IMR-90 (cell line): Measurements from ENCODE around the gene PTPMT1. TPM values are rescaled to one million over a fixed set of nuclear protein-coding genes. Genes with fewer than 3 reads are reported as not detected.

Experiments used
- ATAC-seq: fragments of 200-7000 bp; cut with Tn5 transposase; 2 replicates; pipeline ENCODE4 v1.9.1; 2020; ENCODE audit warnings: low read depth, mild to moderate bottlenecking, moderate library complexity
- BruUV-seq: library from RNA; stranded (reverse); fragments of 400-500 nt; replicated peaks from 2 replicates; lab custom pipeline; 2021; lab: Mats Ljungman, UMichigan
- CTCF ChIA-PET: fragments of 300-600 bp; formaldehyde crosslinking; extraction: SDS; loops from one replicate; lab custom pipeline; 2021; ENCODE audit warnings: antibody characterized with exemption; lab: Yijun Ruan, JAX
- POLR2A ChIA-PET: fragments of 300-600 bp; sonication (Branson Sonifier 250); formaldehyde crosslinking; loops from one replicate; lab custom pipeline; 2022; ENCODE audit warnings: antibody characterized with exemption; ENCODE audit not compliant: unreplicated experiment; lab: Charles Lee
- DNase-seq: peaks from one replicate; pipeline ENCODE4 v3.0.0; 2013
- H2AFZ ChIP-seq: replicated peaks from 2 replicates; pipeline ENCODE3; 2013; ENCODE audit warnings: low read length, mild to moderate bottlenecking; ENCODE audit not compliant: poor library complexity
- H2AK5ac ChIP-seq: 2 replicates; pipeline ENCODE4 v1.6.1; 2013; ENCODE audit warnings: low read depth, low read length, inconsistent platforms
- H2AK9ac ChIP-seq: replicated peaks from 2 replicates; pipeline ENCODE3; 2013; ENCODE audit warnings: mild to moderate bottlenecking, low read depth, low read length, moderate library complexity; ENCODE audit not compliant: poor library complexity
- H2BK120ac ChIP-seq: 2 replicates; pipeline ENCODE4 v1.6.1; 2013; ENCODE audit warnings: low read depth, low read length, inconsistent platforms
- H2BK15ac ChIP-seq: 3 replicates; pipeline ENCODE4 v1.6.1; 2013; ENCODE audit warnings: low read depth, low read length, inconsistent platforms
- H2BK20ac ChIP-seq: 2 replicates; pipeline ENCODE4 v1.6.1; 2013; ENCODE audit warnings: low read depth, mild to moderate bottlenecking, inconsistent platforms, low read length, moderate library complexity
- H2BK5ac ChIP-seq: 2 replicates; pipeline ENCODE4 v1.6.1; 2013; ENCODE audit warnings: mild to moderate bottlenecking, low read depth, low read length, inconsistent platforms; ENCODE audit not compliant: poor library complexity, severe bottlenecking
- H3K14ac ChIP-seq: replicated peaks from 2 replicates; pipeline ENCODE4 v1.6.1; 2013; ENCODE audit warnings: low read depth, low read length, inconsistent platforms
- H3K18ac ChIP-seq: 2 replicates; pipeline ENCODE4 v1.6.1; 2013; ENCODE audit warnings: low read depth, low read length, control low read depth
- H3K23ac ChIP-seq: 2 replicates; pipeline ENCODE4 v1.6.1; 2013; ENCODE audit warnings: low read depth, low read length, inconsistent platforms
- H3K27ac ChIP-seq: 2 replicates; pipeline ENCODE4 v1.5.1; 2013; ENCODE audit warnings: mild to moderate bottlenecking, control low read depth, low read length; ENCODE audit not compliant: insufficient read depth
- H3K27me3 ChIP-seq: 2 replicates; pipeline ENCODE4 v1.6.1; 2013; ENCODE audit warnings: low read length; ENCODE audit not compliant: control insufficient read depth, insufficient read depth
- H3K36me3 ChIP-seq: 2 replicates; pipeline ENCODE4 v1.6.1; 2013; ENCODE audit warnings: low read length, mixed read lengths; ENCODE audit not compliant: control insufficient read depth, insufficient read depth
- H3K4ac ChIP-seq: 2 replicates; pipeline ENCODE4 v1.6.1; 2013; ENCODE audit warnings: low read depth, low read length, inconsistent platforms
- H3K4me1 ChIP-seq: 2 replicates; pipeline ENCODE4 v1.6.1; 2013; ENCODE audit warnings: low read length, mixed read lengths; ENCODE audit not compliant: control insufficient read depth, insufficient read depth
- H3K4me2 ChIP-seq: 2 replicates; pipeline ENCODE4 v1.6.1; 2013; ENCODE audit warnings: low read depth, mild to moderate bottlenecking, control low read depth, low read length, moderate library complexity
- H3K4me3 ChIP-seq: 2 replicates; pipeline ENCODE4 v1.5.1; 2013; ENCODE audit warnings: low read depth, mild to moderate bottlenecking, control low read depth, low read length, moderate library complexity; ENCODE audit not compliant: insufficient read depth
- H3K56ac ChIP-seq: 2 replicates; pipeline ENCODE4 v1.6.1; 2013; ENCODE audit warnings: low read length, inconsistent platforms; ENCODE audit not compliant: insufficient read depth; ENCODE audit errors: extremely low read depth
- H3K79me1 ChIP-seq, 2 experiments: 2 replicates each; pipeline ENCODE4 v1.6.1; 2013; ENCODE audit warnings: low read length in 2 of 2, inconsistent platforms in 1 of 2, low read depth in 1 of 2
- H3K9ac ChIP-seq: 2 replicates; pipeline ENCODE4 v1.6.1; 2013; ENCODE audit warnings: low read depth, low read length, control low read depth
- H3K9me1 ChIP-seq: 2 replicates; pipeline ENCODE4 v1.6.1; 2013; ENCODE audit warnings: low read length, inconsistent platforms; ENCODE audit not compliant: insufficient read depth
- H3K9me3 ChIP-seq: 2 replicates; pipeline ENCODE4 v1.6.1; 2013; ENCODE audit warnings: low read length; ENCODE audit not compliant: control insufficient read depth, insufficient read depth
- H4K20me1 ChIP-seq: 2 replicates; pipeline ENCODE4 v1.6.1; 2013; ENCODE audit warnings: low read length, inconsistent platforms; ENCODE audit not compliant: insufficient read depth
- H4K5ac ChIP-seq: 2 replicates; pipeline ENCODE4 v1.6.1; 2013; ENCODE audit warnings: mild to moderate bottlenecking, low read depth, low read length, control low read depth
- H4K8ac ChIP-seq, 2 experiments: 2 replicates each; pipeline ENCODE4 v1.6.1; 2013; ENCODE audit warnings: low read depth in 2 of 2, low read length in 2 of 2, control low read depth in 1 of 2, inconsistent platforms in 1 of 2
- H4K91ac ChIP-seq: 2 replicates; pipeline ENCODE4 v1.6.1; 2013; ENCODE audit warnings: low read depth, low read length, inconsistent platforms; ENCODE audit not compliant: insufficient read depth
- BHLHE40 ChIP-seq: fragments of 150-350 bp; IDR thresholded peaks from 2 replicates; pipeline ENCODE4 v1.6.1; 2016; ENCODE audit warnings: mild to moderate bottlenecking, low read depth, low read length
- CEBPB ChIP-seq: IDR thresholded peaks from 2 replicates; pipeline ENCODE4 v1.6.1; 2012; ENCODE audit warnings: low read depth, low read length, improper control_type of control experiment
- CHD1 ChIP-seq: IDR thresholded peaks from 2 replicates; pipeline ENCODE4 v1.6.1; 2012; ENCODE audit warnings: low read depth, low read length, improper control_type of control experiment
- FOS ChIP-seq: fragments of 150-350 bp; IDR thresholded peaks from 2 replicates; pipeline ENCODE4 v1.6.1; 2016; ENCODE audit warnings: low read depth, low read length
- MAFK ChIP-seq: IDR thresholded peaks from 2 replicates; pipeline ENCODE4 v1.6.1; 2012; ENCODE audit warnings: low read depth, low read length, improper control_type of control experiment
- MXI1 ChIP-seq: IDR thresholded peaks from 2 replicates; pipeline ENCODE4 v1.6.1; 2012; ENCODE audit warnings: low read depth, mild to moderate bottlenecking, low read length, moderate library complexity, borderline replicate concordance
- NFE2L2 ChIP-seq: fragments of 150-350 bp; IDR thresholded peaks from 2 replicates; pipeline ENCODE4 v1.6.1; 2016; ENCODE audit warnings: low read depth, mild to moderate bottlenecking, low read length
- POLR2A ChIP-seq: IDR thresholded peaks from 2 replicates; pipeline ENCODE4 v1.6.1; 2012; ENCODE audit warnings: mild to moderate bottlenecking, low read depth, low read length
- RAD21 ChIP-seq: IDR thresholded peaks from 2 replicates; pipeline ENCODE4 v1.6.1; 2012; ENCODE audit warnings: low read length, improper control_type of control experiment
- RCOR1 ChIP-seq: IDR thresholded peaks from 2 replicates; pipeline ENCODE4 v1.6.1; 2012; ENCODE audit warnings: mild to moderate bottlenecking, low read length, improper control_type of control experiment; ENCODE audit not compliant: insufficient replicate concordance
- RFX5 ChIP-seq: IDR thresholded peaks from 2 replicates; pipeline ENCODE4 v1.8.0; 2012; ENCODE audit warnings: low read depth, mild to moderate bottlenecking, low read length, moderate library complexity
- SMC3 ChIP-seq: fragments of 150-350 bp; IDR thresholded peaks from 2 replicates; pipeline ENCODE4 v1.6.1; 2016; ENCODE audit warnings: low read depth, mild to moderate bottlenecking, antibody characterized with exemption, low read length, moderate library complexity
- WGBS, 2 experiments: methylation state at CpG; one replicate each; pipeline versions ENCODE4 v1.1.5 to v1.1.7; 2013; ENCODE audit warnings: missing lambda C conversion rate in 2 of 2; ENCODE audit not compliant: insufficient read length in 1 of 2; ENCODE audit errors: extremely low coverage in 2 of 2; 5-methylcytosine and 5-hydroxymethylcytosine counted together
- dilution Hi-C: fragments of 300-500 bp; cut with HindIII; formaldehyde crosslinking; loops from one replicate; pipeline ENCODE4 v1.14.3; 2018; ENCODE audit warnings: low sequenced_read_pairs; ENCODE audit not compliant: unreplicated experiment
- in situ Hi-C: fragments of 300-500 bp; cut with MboI; formaldehyde crosslinking; loops from 3 replicates; pipeline ENCODE4 v1.14.3; 2019; ENCODE audit warnings: low sequenced_read_pairs, inconsistent platforms, mixed read lengths
- intact Hi-C: fragments of 100-400 bp; cut with micrococcal nuclease; formaldehyde crosslinking; loops from 2 replicates; pipeline ENCODE4 v1.10.0; 2022
- polyA plus RNA-seq, 3 experiments: library from polyadenylated mRNA; depleted of rRNA; stranded (reverse); fragments of >200 nt; gene quantifications; 2 replicates each; pipeline ENCODE4 v1.2.3, GENCODE V29; 2012; ENCODE audit warnings: low replicate concordance in 1 of 3
- total RNA-seq: library from RNA; depleted of rRNA; stranded (reverse); fragments of >200 nt; gene quantifications from 2 replicates; pipeline ENCODE4 v1.2.3, GENCODE V29; 2012
- TF ChIP-seq, protein P1 (sequence below): fragments of 150-350 bp; IDR thresholded peaks from 2 replicates; pipeline ENCODE4 v1.6.1; 2017; ENCODE audit warnings: mild to moderate bottlenecking, antibody characterized with exemption, low read length, low read depth

PTPMT1 gene
- total and polyA plus RNA-seq, 2 of the 4 experiments (the other 2 are of a cell fraction) = 51.6 to 55.0 TPM

DNA sequence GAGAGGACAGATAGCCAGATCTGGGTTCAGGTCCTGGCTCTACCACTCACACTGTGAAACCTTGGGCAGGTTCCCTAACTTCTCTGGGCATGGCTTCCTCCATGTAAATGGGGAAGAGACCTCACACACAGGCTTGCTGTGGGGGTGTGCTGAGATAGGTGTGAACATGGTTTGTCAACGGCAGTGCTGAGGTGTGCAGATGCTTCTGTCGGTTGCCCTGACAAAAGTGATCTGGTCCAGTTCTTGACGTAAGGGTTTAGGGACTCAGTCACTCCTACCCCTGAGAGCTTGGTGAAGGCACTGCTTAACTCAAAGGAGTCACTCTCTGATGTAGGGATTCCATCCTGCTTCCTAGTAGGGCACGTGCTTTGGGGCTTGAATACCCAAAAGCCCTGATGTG lies 26.9 kb downstream of the PTPMT1 start:
- Histone ChIP-seq H3K27me3 (peaks cover 57% of the 10 kb centered on the region), H3K4me1 (no peaks in the 10 kb centered on the region), H2AK9ac (no peak overlapping the region), H3K9me1 (no peaks in the 10 kb centered on the region), H3K56ac (no peak overlapping the region), H3K9me3 (peaks cover 3% of the 10 kb centered on the region), H2BK15ac (no peak overlapping the region), H2BK20ac (no peak overlapping the region), H4K20me1 (no peaks in the 10 kb centered on the region), H3K4me3 (no peak overlapping the region), H3K4ac (no peak overlapping the region), H3K79me1 (no peaks in the 10 kb centered on the region), H3K27ac (no peak overlapping the region), H3K14ac (no peak overlapping the region), H3K18ac (no peak overlapping the region), H4K8ac (no peak overlapping the region), H4K91ac (no peak overlapping the region), H2AFZ (no peak overlapping the region), H2BK120ac (no peak overlapping the region), H3K23ac (no peak overlapping the region), H3K36me3 (no peaks in the 10 kb centered on the region), H2BK5ac (no peak overlapping the region), H4K5ac (no peak overlapping the region), H2AK5ac (no peak overlapping the region), H3K9ac (no peak overlapping the region), H3K4me2 (no peak overlapping the region)
- ChIA-PET POLR2A (no interaction called here), CTCF (no interaction called here)
- in situ Hi-C loops = no loop called here
- 75% methylated on average over 2 of the region's 4 CpGs; no CpG with 5 or more reads in 1 of the 2 experiments for WGBS, 2 experiments
- TF ChIP-seq MXI1 (no peak), MAFK (no peak), CEBPB (no peak), SMC3 (no peak), NFE2L2 (no peak), FOS (no peak), RFX5 (no peak), CHD1 (no peak), RCOR1 (no peak), BHLHE40 (no peak), POLR2A (no peak), RAD21 (no peak)
- TF ChIP-seq, protein P1, sequence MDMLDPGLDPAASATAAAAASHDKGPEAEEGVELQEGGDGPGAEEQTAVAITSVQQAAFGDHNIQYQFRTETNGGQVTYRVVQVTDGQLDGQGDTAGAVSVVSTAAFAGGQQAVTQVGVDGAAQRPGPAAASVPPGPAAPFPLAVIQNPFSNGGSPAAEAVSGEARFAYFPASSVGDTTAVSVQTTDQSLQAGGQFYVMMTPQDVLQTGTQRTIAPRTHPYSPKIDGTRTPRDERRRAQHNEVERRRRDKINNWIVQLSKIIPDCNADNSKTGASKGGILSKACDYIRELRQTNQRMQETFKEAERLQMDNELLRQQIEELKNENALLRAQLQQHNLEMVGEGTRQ = no peak
- DNase-seq (no peak), ATAC-seq (no peak)
- no TSS peak for BruUV-seq
- dilution Hi-C loops = no loop called here
- intact Hi-C loops = no loop called here
